HepG2 (cell line): ENCODE measurements around the gene GJD3. TPM values are rescaled to one million over a fixed set of nuclear protein-coding genes. Genes with fewer than 3 reads are reported as not detected.

Source experiments
- KDM6A ChIP-seq: IDR thresholded peaks from 2 replicates; pipeline ENCODE4 v1.6.1; 2016; ENCODE audit warnings: low read depth
- MIER2 ChIP-seq: IDR thresholded peaks from 2 replicates; pipeline ENCODE4 v1.6.1; 2016; ENCODE audit warnings: missing biosample characterization, missing genetic modification reagents
- NFIB ChIP-seq: sonication (generic); formaldehyde crosslinking; IDR thresholded peaks from 2 replicates; pipeline ENCODE4 v1.9.0; 2021; ENCODE audit warnings: missing genetic modification reagents, mild to moderate bottlenecking, borderline replicate concordance
- PCBP1 ChIP-seq: fragments of 200-400 bp; formaldehyde crosslinking; IDR thresholded peaks from 2 replicates; pipeline ENCODE4 v1.6.1; 2017; ENCODE audit warnings: mild to moderate bottlenecking, low read depth, low read length, borderline replicate concordance
- TEAD3 ChIP-seq: optimal IDR thresholded peaks from 2 replicates; pipeline ENCODE3; 2016; ENCODE audit warnings: borderline replicate concordance
- TFAP4 ChIP-seq: sonication (generic); IDR thresholded peaks from 2 replicates; pipeline ENCODE4 v1.6.1; 2016; ENCODE audit warnings: low read depth, borderline replicate concordance
- THRA ChIP-seq: sonication (generic); formaldehyde crosslinking; IDR thresholded peaks from 2 replicates; pipeline ENCODE4 v1.4.0; 2020; ENCODE audit warnings: missing genetic modification reagents, borderline replicate concordance
- ZBTB26 ChIP-seq: IDR thresholded peaks from 2 replicates; pipeline ENCODE4 v1.6.1; 2016; ENCODE audit warnings: missing compliant biosample characterization, missing genetic modification reagents, borderline replicate concordance
- ZNF576 ChIP-seq: sonication (generic); formaldehyde crosslinking; IDR thresholded peaks from 2 replicates; pipeline ENCODE4 v1.4.0; 2020; ENCODE audit warnings: mild to moderate bottlenecking, missing genetic modification reagents
- ZNF747 ChIP-seq: sonication (generic); formaldehyde crosslinking; IDR thresholded peaks from 2 replicates; pipeline ENCODE4 v1.8.1; 2023; ENCODE audit warnings: missing genetic modification reagents, mild to moderate bottlenecking, borderline replicate concordance
- ZNF773 ChIP-seq: sonication (generic); formaldehyde crosslinking; IDR thresholded peaks from 2 replicates; pipeline ENCODE4 v1.4.0; 2020; ENCODE audit warnings: missing genetic modification reagents, borderline replicate concordance
- polyA plus RNA-seq, 8 experiments: library from polyadenylated mRNA; depleted of rRNA in 3 of 8; stranded (reverse) in 7 of 8; unstranded in 1 of 8; fragments of >200 nt; fragmentation: Illumina TruSeq in 4 of 8; extraction: Trizol in 4 of 8; gene quantifications; 2 replicates each; pipeline versions ENCODE4 v1.2.1 to v1.2.3, GENCODE V29; 2011 to 2016; ENCODE audit warnings: low read depth in 4 of 8, missing spikeins in 1 of 8, mixed read lengths in 1 of 8; ENCODE audit not compliant: insufficient read depth in 1 of 8
- total RNA-seq, 5 experiments: library from RNA; depleted of rRNA; stranded (reverse); fragments of >200 nt; fragmentation: Illumina TruSeq; extraction: Trizol; gene quantifications; 2 replicates each; pipeline ENCODE4 v1.2.3, GENCODE V29; 2016; ENCODE audit warnings: low read depth in 1 of 5
- TF ChIP-seq, protein P1 (sequence below): sonication (generic); formaldehyde crosslinking; IDR thresholded peaks from 2 replicates; pipeline ENCODE4 v1.5.0; 2020; ENCODE audit warnings: mild to moderate bottlenecking, missing genetic modification reagents
- TF ChIP-seq, protein P2 (sequence below), 2 experiments: sonication (generic) in 1 of 2; formaldehyde crosslinking in 1 of 2; IDR thresholded peaks; 2 replicates each; pipeline versions ENCODE4 v1.6.1 to v1.9.0; 2014 to 2022; ENCODE audit warnings: antibody characterized with exemption in 1 of 2, borderline replicate concordance in 1 of 2, inconsistent platforms in 1 of 2, low read depth in 1 of 2, missing genetic modification reagents in 1 of 2
- TF ChIP-seq, protein P3 (sequence below): sonication (generic); formaldehyde crosslinking; IDR thresholded peaks from 2 replicates; pipeline ENCODE4 v1.4.0; 2020; ENCODE audit warnings: missing genetic modification reagents

The GJD3 gene
- total and polyA plus RNA-seq, 2 of the 13 experiments (the other 11 are each of a cell fraction or from before 2014, with no cell fraction given) = not detected

DNA sequence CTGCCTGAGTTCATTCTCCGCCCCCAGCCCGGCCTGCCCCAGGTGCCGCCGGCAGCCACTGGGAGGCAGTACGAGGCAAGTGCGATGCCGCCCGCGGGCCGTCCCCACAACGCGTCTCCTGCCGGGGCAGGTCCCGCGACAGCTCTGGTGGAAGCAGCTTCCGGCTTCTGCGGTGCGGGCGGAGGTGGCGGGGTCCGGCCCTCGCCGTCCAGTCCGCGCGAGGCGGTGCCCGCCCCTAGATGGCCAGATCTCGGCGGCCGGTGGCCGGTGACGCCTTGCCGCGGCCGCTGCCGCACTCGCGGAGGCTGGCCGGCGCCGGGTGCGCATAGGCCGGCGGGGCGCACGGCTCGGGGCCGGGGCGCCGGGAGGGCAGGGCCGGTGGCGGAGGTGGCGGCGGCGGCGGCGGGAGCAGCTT, 1.8 kb downstream of the GJD3 start (continued):
- TF ChIP-seq THRA (CRISPR knock-in tag) (peak; percentile 79), KDM6A (CRISPR knock-in tag) (no peak), ZBTB26 (CRISPR knock-in tag) (peak; percentile 81; the same call in 1 of the 2 replicates), MIER2 (CRISPR knock-in tag) (0 out of 2 replicates have a peak, but pooled peaks have one; percentile 30), TEAD3 (CRISPR knock-in tag) (peak; percentile 72), TFAP4 (peak; percentile 43; the same call in 1 of the 2 replicates), NFIB (CRISPR knock-in tag) (no peak), PCBP1 (no peak), ZNF747 (CRISPR knock-in tag) (peak; percentile 79; the same call in 1 of the 2 replicates), ZNF576 (CRISPR knock-in tag) (peak; percentile 7; the same call in 1 of the 2 replicates), ZNF773 (CRISPR knock-in tag) (peak; percentile 78)
- TF ChIP-seq, protein P1, sequence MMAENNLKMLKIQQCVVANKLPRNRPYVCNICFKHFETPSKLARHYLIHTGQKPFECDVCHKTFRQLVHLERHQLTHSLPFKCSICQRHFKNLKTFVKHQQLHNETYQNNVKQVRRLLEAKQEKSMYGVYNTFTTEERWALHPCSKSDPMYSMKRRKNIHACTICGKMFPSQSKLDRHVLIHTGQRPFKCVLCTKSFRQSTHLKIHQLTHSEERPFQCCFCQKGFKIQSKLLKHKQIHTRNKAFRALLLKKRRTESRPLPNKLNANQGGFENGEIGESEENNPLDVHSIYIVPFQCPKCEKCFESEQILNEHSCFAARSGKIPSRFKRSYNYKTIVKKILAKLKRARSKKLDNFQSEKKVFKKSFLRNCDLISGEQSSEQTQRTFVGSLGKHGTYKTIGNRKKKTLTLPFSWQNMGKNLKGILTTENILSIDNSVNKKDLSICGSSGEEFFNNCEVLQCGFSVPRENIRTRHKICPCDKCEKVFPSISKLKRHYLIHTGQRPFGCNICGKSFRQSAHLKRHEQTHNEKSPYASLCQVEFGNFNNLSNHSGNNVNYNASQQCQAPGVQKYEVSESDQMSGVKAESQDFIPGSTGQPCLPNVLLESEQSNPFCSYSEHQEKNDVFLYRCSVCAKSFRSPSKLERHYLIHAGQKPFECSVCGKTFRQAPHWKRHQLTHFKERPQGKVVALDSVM = no peak
- TF ChIP-seq, protein P2, sequence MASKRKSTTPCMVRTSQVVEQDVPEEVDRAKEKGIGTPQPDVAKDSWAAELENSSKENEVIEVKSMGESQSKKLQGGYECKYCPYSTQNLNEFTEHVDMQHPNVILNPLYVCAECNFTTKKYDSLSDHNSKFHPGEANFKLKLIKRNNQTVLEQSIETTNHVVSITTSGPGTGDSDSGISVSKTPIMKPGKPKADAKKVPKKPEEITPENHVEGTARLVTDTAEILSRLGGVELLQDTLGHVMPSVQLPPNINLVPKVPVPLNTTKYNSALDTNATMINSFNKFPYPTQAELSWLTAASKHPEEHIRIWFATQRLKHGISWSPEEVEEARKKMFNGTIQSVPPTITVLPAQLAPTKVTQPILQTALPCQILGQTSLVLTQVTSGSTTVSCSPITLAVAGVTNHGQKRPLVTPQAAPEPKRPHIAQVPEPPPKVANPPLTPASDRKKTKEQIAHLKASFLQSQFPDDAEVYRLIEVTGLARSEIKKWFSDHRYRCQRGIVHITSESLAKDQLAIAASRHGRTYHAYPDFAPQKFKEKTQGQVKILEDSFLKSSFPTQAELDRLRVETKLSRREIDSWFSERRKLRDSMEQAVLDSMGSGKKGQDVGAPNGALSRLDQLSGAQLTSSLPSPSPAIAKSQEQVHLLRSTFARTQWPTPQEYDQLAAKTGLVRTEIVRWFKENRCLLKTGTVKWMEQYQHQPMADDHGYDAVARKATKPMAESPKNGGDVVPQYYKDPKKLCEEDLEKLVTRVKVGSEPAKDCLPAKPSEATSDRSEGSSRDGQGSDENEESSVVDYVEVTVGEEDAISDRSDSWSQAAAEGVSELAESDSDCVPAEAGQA (IDR thresholded peaks at IDR 0.05; ENCODE audit: low read depth) = no peak
- TF ChIP-seq, protein P2 (CRISPR knock-in tag; IDR thresholded peaks at IDR 0.05; ENCODE audit: borderline replicate concordance) = peak; percentile 96; the same call in 1 of the 2 replicates
- TF ChIP-seq, protein P3, sequence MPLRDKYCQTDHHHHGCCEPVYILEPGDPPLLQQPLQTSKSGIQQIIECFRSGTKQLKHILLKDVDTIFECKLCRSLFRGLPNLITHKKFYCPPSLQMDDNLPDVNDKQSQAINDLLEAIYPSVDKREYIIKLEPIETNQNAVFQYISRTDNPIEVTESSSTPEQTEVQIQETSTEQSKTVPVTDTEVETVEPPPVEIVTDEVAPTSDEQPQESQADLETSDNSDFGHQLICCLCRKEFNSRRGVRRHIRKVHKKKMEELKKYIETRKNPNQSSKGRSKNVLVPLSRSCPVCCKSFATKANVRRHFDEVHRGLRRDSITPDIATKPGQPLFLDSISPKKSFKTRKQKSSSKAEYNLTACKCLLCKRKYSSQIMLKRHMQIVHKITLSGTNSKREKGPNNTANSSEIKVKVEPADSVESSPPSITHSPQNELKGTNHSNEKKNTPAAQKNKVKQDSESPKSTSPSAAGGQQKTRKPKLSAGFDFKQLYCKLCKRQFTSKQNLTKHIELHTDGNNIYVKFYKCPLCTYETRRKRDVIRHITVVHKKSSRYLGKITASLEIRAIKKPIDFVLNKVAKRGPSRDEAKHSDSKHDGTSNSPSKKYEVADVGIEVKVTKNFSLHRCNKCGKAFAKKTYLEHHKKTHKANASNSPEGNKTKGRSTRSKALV (CRISPR knock-in tag) = peak; percentile 92
